GM18951 (cell line): ENCODE measurements around the gene ZNF423.

Source experiments
- POLR2A ChIP-seq: IDR thresholded peaks from 4 replicates; pipeline ENCODE4 v1.6.1; 2011; ENCODE audit warnings: mild to moderate bottlenecking; ENCODE audit not compliant: insufficient read length, insufficient read depth; ENCODE audit errors: extremely low read depth
- in situ Hi-C: fragments of 300-500 bp; cut with MboI; formaldehyde crosslinking; loops from one replicate; pipeline ENCODE4 v1.12.0; 2022; ENCODE audit warnings: low sequenced_read_pairs, mixed read lengths, inconsistent platforms; ENCODE audit not compliant: unreplicated experiment

ZNF423 gene

GRCh38 chr16:49600536-49600935, 255.4 kb downstream of the ZNF423 start:
- TF ChIP-seq POLR2A = no peak
- in situ Hi-C loops = no loop called here

GRCh38 chr16:49599704-49600103, 256.2 kb downstream of the ZNF423 start:
- no peak for TF ChIP-seq POLR2A
- in situ Hi-C loops = no loop called here

DNA sequence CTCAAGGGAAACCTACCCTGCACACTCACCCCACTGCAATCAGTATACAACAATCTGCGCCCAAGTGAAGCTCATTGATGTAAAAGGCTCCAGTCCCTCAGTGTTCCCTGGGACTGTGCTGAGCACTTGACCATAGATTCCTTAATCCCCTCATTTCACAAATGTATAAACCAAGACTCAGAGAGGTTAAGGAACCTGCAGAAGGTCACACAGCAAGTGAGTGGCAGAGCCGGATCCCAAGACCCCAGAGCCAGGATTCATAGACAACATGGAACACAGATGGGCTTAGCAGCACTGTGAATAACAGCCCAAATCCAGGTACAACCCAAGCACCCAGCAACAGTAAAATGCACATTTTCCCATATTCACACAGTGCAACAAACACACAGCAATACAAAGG, 256.6 kb downstream of the ZNF423 start:
- no peak for TF ChIP-seq POLR2A
- in situ Hi-C loops = no loop called here

GRCh38 chr16:49598383-49599170, 257.3 kb downstream of the ZNF423 start:
- in situ Hi-C loops = no loop called here
- TF ChIP-seq POLR2A = no peak

DNA sequence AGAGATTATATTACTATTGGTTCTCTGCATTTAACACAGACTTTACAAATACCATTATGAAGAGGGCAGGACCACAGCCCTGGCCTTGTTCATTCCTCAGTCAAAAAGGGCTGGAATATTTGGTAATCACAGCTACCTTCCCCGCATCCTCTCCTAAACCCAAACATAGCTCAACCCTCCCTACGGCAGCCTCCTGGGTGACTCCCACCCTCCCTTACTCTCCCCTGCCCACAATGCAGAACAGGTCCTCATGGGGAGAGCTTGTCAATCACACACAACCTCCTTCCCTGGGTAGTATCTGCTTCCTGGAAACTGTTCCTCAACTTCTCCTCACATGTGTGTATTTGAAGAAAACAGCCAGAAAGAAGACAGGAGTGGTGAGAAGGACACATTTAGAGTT, 258.1 kb downstream of the ZNF423 start:
- in situ Hi-C loops = no loop called here
- TF ChIP-seq POLR2A = no peak

DNA sequence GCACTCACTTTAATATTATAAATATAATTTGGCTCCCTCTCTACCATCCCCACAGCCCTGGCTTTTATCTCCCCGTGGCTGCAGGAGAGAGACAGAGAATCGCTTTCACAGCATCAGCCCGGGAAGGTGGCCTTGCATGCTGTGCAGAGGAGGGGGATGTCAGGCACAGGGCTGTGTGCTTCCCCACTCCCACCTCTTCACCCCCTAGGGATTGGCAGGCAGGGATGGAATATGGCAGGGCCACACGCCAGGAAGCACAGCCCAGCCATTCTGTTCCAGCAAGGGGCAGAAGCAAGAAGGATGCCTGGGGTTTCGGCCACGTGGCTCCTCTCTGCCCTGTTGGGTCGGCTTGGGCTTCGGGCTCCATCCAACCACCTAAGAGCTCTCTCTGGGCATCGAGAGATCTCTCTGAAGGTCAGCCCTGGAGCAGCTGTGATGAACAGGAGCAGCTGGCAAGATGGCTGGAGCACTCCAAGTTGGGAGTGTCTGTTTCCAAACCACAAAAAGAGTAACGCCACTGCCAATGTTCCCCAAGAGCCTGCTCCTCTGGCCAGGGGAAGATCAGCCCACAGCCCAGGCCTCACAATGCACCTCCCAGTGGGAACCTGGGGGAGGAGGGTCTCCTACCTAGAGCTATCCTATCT, 259.1 kb downstream of the ZNF423 start:
- TF ChIP-seq POLR2A = no peak
- in situ Hi-C loops = no loop called here

DNA sequence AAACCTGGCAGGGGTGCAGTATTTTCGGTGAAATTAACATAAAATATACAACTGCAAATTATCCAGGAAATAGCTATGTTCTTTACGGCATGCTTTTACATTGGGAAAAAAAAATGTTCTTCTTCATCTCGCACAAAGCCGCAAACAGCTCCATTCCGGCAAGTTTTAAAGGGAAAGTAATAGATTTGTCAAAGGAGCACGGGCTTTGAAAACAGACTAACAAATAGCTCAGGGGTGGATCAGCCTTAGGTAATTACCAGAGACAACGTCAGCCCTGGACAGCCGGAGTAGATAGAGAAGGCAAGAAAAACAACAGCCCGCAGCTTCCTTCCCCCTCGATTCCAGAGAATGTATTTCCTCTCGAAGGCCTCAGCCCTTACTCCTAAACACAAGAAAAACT, 259.8 kb downstream of the ZNF423 start:
- TF ChIP-seq POLR2A = no peak
- in situ Hi-C loops = no loop called here

DNA sequence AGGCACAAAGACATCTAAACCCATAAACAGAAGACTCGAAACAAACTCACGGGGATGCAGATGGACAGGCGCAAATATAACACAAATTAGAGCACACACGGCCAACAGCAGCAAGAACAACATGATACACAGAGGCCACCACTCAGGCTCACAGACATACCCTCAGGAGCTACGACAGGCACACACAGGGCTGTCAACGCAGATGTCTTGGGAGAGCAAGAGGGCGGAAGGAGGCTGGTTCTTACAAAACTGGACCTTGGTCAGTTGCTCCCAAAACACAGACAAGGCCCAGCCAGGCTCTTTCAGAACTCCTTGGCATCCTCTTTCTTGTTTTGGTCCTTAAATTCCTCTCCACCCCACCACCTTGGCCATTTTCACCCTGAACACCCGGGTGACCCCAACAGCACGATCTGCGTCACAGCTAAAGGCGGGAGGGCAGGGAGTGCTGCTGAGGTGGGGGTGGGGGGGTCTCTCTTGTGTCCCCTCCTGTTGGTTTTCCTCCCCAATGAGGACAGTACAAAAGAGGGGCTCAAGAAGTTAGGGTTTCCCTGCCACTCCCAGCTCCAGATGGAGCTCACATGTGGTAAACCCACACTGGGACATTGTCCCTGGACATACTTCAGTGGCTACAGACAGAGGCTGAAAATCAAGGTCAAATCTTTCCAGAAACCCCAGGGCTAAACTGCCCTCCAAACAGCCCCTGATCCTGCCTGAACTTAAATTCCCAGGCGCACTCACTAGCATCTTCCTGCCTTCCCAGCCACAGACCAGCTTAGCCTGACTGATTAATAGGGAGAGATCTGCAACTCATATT, 261.0 kb downstream of the ZNF423 start:
- TF ChIP-seq POLR2A = no peak
- in situ Hi-C loops = no loop called here

DNA sequence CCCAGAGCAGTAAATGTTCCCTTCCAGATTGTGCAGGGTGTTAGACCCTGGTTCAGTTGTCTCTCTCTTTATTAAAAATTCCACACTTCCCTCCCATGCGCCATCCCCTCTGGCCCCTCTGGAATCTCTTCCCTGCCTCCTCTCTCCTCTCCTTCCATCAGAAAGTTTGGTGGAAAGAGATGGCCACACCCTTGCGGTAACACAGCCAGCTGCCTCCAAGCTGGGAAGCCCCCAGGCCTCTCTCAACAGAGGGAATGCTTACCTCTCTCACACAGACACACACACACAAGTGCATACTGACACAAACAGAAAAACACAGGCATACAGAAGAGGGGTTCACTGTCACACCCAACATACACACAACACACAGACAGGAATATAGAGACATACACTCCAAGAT, 261.8 kb downstream of the ZNF423 start:
- TF ChIP-seq POLR2A = no peak
- in situ Hi-C loops = no loop called here

GRCh38 chr16:49593424-49594040, 262.4 kb downstream of the ZNF423 start:
- in situ Hi-C loops = no loop called here
- TF ChIP-seq POLR2A = no peak

GRCh38 chr16:49592546-49593423, 263.1 kb downstream of the ZNF423 start:
- in situ Hi-C loops = no loop called here

GRCh38 chr16:49590166-49590871, 265.6 kb downstream of the ZNF423 start:
- in situ Hi-C loops = no loop called here
- no peak for TF ChIP-seq POLR2A

More at GRCh38 chr16:49592546-49593423, 263.1 kb downstream of the ZNF423 start:
- no peak for TF ChIP-seq POLR2A
